CD4-positive, alpha-beta T cell treated with Interferon alpha-2 for 1 hour (primary cell): ENCODE measurements around the gene DCAF7.

ENCODE experiments used
- DNase-seq, 2 donors: peaks; one replicate each; pipeline ENCODE4 v3.0.0-alpha.2; 2020 to 2022

Gene DCAF7

GRCh38 chr17:63546308-63547082 is 3.8 kb upstream of the DCAF7 start:
- no peak for DNase-seq

GRCh38 chr17:63547083-63547523 is 3.2 kb upstream of the DCAF7 start:
- no peak for DNase-seq

GRCh38 chr17:63549289-63549945 is 860 bp upstream of the DCAF7 start:
- DNase-seq, result no peak

GRCh38 chr17:63550817-63551639 is 751 bp downstream of the DCAF7 start:
- DNase-seq, result peak in 1 of 2 donors; percentile 15

- no peak for DNase-seq
Measured at GRCh38 chr17:63552211-63552610, 1.9 kb downstream of the DCAF7 start.

- no peak for DNase-seq
Measured at GRCh38 chr17:63555500-63556156, 5.4 kb downstream of the DCAF7 start.

GRCh38 chr17:63557416-63557815 is 7.1 kb downstream of the DCAF7 start:
- no peak for DNase-seq

- no peak for DNase-seq
Measured at GRCh38 chr17:63558441-63558840, 8.2 kb downstream of the DCAF7 start.

GRCh38 chr17:63561819-63562218 is 11.5 kb downstream of the DCAF7 start:
- DNase-seq, result no peak

- no peak for DNase-seq
Measured at GRCh38 chr17:63563339-63563738, 13.1 kb downstream of the DCAF7 start.

- DNase-seq, result no peak
Measured at GRCh38 chr17:63564562-63564961, 14.3 kb downstream of the DCAF7 start.

- no peak for DNase-seq
Measured at GRCh38 chr17:63567229-63567628, 17.0 kb downstream of the DCAF7 start.

- no peak for DNase-seq
Measured at GRCh38 chr17:63568563-63568962, 18.3 kb downstream of the DCAF7 start.

GRCh38 chr17:63571632-63572310 is 21.5 kb downstream of the DCAF7 start:
- DNase-seq, result no peak

- DNase-seq, result no peak
Measured at GRCh38 chr17:63573634-63574033, 23.4 kb downstream of the DCAF7 start.

- no peak for DNase-seq
Measured at GRCh38 chr17:63578027-63578768, 27.9 kb downstream of the DCAF7 start.

- DNase-seq, result no peak
Measured at GRCh38 chr17:63578769-63579111, 28.5 kb downstream of the DCAF7 start.

- no peak for DNase-seq
Measured at GRCh38 chr17:63579633-63580032, 29.4 kb downstream of the DCAF7 start.

GRCh38 chr17:63587770-63588169 is 37.5 kb downstream of the DCAF7 start:
- no peak for DNase-seq

GRCh38 chr17:63588797-63589196 is 38.5 kb downstream of the DCAF7 start:
- DNase-seq, result no peak

- DNase-seq, result no peak
Measured at GRCh38 chr17:63589646-63590045, 39.4 kb downstream of the DCAF7 start.

GRCh38 chr17:63592797-63593196 is 42.5 kb downstream of the DCAF7 start:
- no peak for DNase-seq
